GM12872 (cell line): ENCODE results near the gene LRRC40.

Experiments used
- CTCF ChIP-seq: IDR thresholded peaks from 3 replicates; pipeline ENCODE4 v1.5.1; 2011; ENCODE audit warnings: low read depth, mild to moderate bottlenecking, low read length, moderate library complexity; ENCODE audit not compliant: insufficient read depth

Gene LRRC40

GRCh38 chr1:70143048-70143659 is 62.2 kb downstream of the LRRC40 start:
- TF ChIP-seq CTCF, result no peak

GRCh38 chr1:70142075-70142474 is 63.3 kb downstream of the LRRC40 start:
- TF ChIP-seq CTCF, result no peak

- no peak for TF ChIP-seq CTCF
These were observed 64.5 kb downstream of the LRRC40 start for GRCh38 chr1:70140894-70141293.

GRCh38 chr1:70140343-70140742 is 65.0 kb downstream of the LRRC40 start:
- TF ChIP-seq CTCF, result no peak

GRCh38 chr1:70134148-70134547 is 71.2 kb downstream of the LRRC40 start:
- no peak for TF ChIP-seq CTCF

- TF ChIP-seq CTCF, result no peak
These were observed 88.3 kb downstream of the LRRC40 start for GRCh38 chr1:70117046-70117445.

- TF ChIP-seq CTCF, result no peak
These were observed 90.1 kb downstream of the LRRC40 start for GRCh38 chr1:70115315-70115714.
